DMS 273 treated with DMSO at 0.1 percent for 48 hours (cell line): ENCODE measurements around the gene STMND1.

Experiments used
- DNase-seq: peaks from one replicate; lab custom pipeline; 2025; lab: John Stamatoyannopoulos, UW

The STMND1 gene

DNA sequence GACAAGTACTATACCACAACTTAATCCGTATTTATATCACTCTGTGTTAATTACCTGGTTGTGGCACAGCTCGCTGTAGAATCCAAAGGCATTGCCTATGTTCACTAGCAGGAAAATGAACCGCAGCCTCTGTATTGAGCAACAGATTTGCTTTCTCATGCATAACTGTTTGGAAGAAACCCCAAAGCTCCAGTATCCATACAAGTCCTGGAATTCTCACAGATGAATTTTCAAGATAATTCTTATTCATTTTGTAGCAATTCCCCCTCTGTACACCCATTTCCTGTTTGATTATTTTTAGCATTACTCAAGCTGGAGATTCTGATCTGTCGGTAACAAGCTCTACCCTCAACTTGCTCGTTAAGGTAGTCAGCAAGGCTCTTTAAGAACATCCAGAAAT is 63.5 kb downstream of the STMND1 start:
- no peak for DNase-seq

GRCh38 chr6:17167327-17167979 is 65.6 kb downstream of the STMND1 start:
- DNase-seq: peak; percentile 27

GRCh38 chr6:17169291-17169690 is 67.4 kb downstream of the STMND1 start:
- DNase-seq: no peak

DNA sequence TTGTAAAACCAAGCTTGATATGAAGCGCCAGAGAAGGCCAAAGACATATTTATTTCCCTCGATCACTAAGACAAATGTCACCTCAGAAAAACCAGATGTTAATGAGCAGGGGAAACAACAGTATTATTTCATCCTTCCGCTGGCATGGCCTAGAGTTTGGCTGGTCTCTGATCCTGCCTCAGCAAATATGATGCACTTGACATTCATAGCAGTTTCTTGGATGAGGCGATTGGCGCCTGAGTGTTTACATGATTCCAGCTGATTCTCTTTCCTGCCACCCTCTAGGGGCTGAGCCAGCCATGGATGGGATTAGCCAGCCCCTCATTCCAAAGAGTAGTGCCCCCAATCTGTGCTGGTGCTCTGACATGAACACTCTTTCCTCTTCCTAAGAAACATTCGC is 67.9 kb downstream of the STMND1 start:
- no peak for DNase-seq

- no peak for DNase-seq
These were observed 71.1 kb downstream of the STMND1 start for GRCh38 chr6:17172836-17173470.

DNA sequence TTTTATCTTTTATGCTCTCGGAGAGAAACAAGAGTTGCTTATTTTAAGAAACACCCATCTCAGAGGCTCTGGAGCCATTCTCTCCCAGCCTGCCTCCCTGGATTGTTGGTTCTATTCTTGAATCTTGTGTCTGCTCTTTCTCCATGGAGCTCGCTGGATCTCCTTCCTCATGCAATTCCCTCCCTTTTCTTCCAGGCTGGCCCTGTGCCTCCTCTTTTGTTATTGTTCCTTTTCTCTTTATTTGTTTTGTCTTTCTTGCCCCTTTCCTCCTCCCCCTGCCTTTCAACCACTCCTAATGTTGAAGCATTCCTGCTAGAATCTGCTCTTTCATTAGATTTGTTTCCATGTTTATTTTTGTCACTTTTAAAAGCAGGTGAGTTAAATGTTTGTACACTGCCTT is 76.5 kb downstream of the STMND1 start:
- DNase-seq: no peak

- DNase-seq: peak; percentile 82
These were observed 77.1 kb downstream of the STMND1 start for GRCh38 chr6:17178754-17179529.

DNA sequence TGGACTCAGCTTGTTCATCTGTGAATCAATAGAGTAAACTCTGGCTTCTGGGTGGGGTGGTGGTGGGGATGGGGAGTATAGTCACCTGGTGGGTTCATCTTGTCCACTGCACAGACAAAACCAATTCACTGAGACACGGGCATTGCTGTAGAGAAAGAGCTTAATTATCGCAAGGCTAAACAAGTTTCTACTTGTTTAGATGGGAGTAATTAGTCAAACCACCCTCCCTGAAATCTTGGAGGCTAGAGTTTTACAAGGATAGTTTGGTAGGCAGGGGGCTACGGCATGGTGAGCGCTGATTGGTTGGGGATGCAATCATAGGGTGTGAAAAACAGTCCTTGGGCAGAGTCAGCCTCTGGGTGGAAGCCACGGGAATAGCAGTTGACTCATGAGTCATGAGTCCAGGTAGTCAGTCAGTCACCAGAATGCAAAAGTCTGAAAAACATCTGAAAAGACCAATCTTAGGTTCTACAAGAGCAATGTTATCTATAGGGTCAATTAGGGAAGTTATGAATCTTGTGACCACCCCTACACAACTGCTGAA is 77.8 kb downstream of the STMND1 start:
- no peak for DNase-seq
